BLaER1 treated with 17β-estradiol and CSF1 and Interleukin-3, amounts not matched to agents 10 nM and 100 nM (cell line): ENCODE results near the gene RBM41.

Experiments used
- H3K27ac ChIP-seq, 11 experiments: shearing (Covaris generic); formaldehyde crosslinking; 2 replicates each; pipeline ENCODE4 v1.8.1; 2022
- H3K27me3 ChIP-seq, 11 experiments: shearing (Covaris generic); formaldehyde crosslinking; 2 replicates each; pipeline ENCODE4 v1.8.1; 2022
- H3K36me3 ChIP-seq, 11 experiments: shearing (Covaris generic); formaldehyde crosslinking; 2 replicates each; pipeline ENCODE4 v1.8.1; 2022
- H3K4me1 ChIP-seq, 10 experiments: shearing (Covaris generic); formaldehyde crosslinking; 2 replicates each; pipeline ENCODE4 v1.8.1; 2022
- H3K4me2 ChIP-seq, 11 experiments: shearing (Covaris generic); formaldehyde crosslinking; 2 replicates each; pipeline ENCODE4 v1.8.1; 2022
- H3K4me3 ChIP-seq, 10 experiments: shearing (Covaris generic); formaldehyde crosslinking; 2 replicates each; pipeline ENCODE4 v1.8.1; 2022
- H3K9ac ChIP-seq, 11 experiments: shearing (Covaris generic); formaldehyde crosslinking; 2 replicates each; pipeline ENCODE4 v1.8.1; 2022
- H3K9me3 ChIP-seq, 11 experiments: shearing (Covaris generic); formaldehyde crosslinking; replicated peaks in 1 of 11; 2 replicates each; pipeline ENCODE4 v1.8.1; 2022
- H4K20me1 ChIP-seq, 11 experiments: shearing (Covaris generic); formaldehyde crosslinking; 2 replicates each; pipeline ENCODE4 v1.8.1; 2022
- Cebpa-rat ChIP-seq, 11 experiments: shearing (Covaris generic); IDR thresholded peaks; 2 replicates each; pipeline ENCODE4 v1.8.1; 2022

RBM41 gene

GRCh38 chrX:107054978-107055377, 63.6 kb downstream of the RBM41 start:
- no peak for TF ChIP-seq Cebpa-rat (IDR thresholded peaks at IDR 0.05)
- H3K4me2 ChIP-seq, result no peak overlapping the region
- H4K20me1 ChIP-seq, result no peaks in the 10 kb centered on the region
- H3K27me3 ChIP-seq, result peaks cover 24 to 81% (median 67%) of the 10 kb centered on the region in 11 experiments
- H3K9ac ChIP-seq, result no peak overlapping the region
- no peaks in the 10 kb centered on the region for H3K4me1 ChIP-seq
- peaks cover 0 to 19% (median 0%) of the 10 kb centered on the region in 11 experiments; a peak in 2 of 22 replicates for H3K9me3 ChIP-seq
- no peaks in the 10 kb centered on the region for H3K36me3 ChIP-seq
- no peak overlapping the region for H3K27ac ChIP-seq
- H3K4me3 ChIP-seq, result no peak overlapping the region

GRCh38 chrX:107050195-107050709, 68.4 kb downstream of the RBM41 start:
- Histone ChIP-seq H3K9ac (no peak overlapping the region), H3K4me3 (no peak overlapping the region), H3K27ac (no peak overlapping the region), H3K4me1 (no peaks in the 10 kb centered on the region), H3K27me3 (peaks cover 41 to 86% (median 79%) of the 10 kb centered on the region in 11 experiments; a peak in 21 of 22 replicates), H3K9me3 (peaks cover 0 to 20% (median 8%) of the 10 kb centered on the region in 11 experiments; a peak in 10 of 22 replicates), H4K20me1 (no peaks in the 10 kb centered on the region), H3K4me2 (no peak overlapping the region), H3K36me3 (no peaks in the 10 kb centered on the region)
- no peak for TF ChIP-seq Cebpa-rat (IDR thresholded peaks at IDR 0.05)

- Histone ChIP-seq H3K36me3 (no peaks in the 10 kb centered on the region), H3K9ac (no peak overlapping the region), H3K4me3 (no peak overlapping the region), H3K27ac (no peak overlapping the region), H3K9me3 (peaks cover 6 to 19% (median 14%) of the 10 kb centered on the region in 11 experiments), H3K4me2 (no peak overlapping the region), H4K20me1 (no peaks in the 10 kb centered on the region), H3K27me3 (peaks cover 58 to 97% (median 93%) of the 10 kb centered on the region in 11 experiments; a peak in 21 of 22 replicates), H3K4me1 (peaks cover 0 to 7% (median 6%) of the 10 kb centered on the region in 10 experiments; a peak in 9 of 20 replicates)
- no peak for TF ChIP-seq Cebpa-rat (IDR thresholded peaks at IDR 0.05)
Observed at GRCh38 chrX:107047622-107048021, 71.0 kb downstream of the RBM41 start.

GRCh38 chrX:107029752-107030151, 88.9 kb downstream of the RBM41 start:
- Histone ChIP-seq H3K4me3 (no peak overlapping the region), H3K9ac (no peak overlapping the region), H3K9me3 (no peaks in the 10 kb centered on the region), H3K4me2 (no peak overlapping the region), H3K4me1 (no peaks in the 10 kb centered on the region), H3K36me3 (no peaks in the 10 kb centered on the region), H4K20me1 (no peaks in the 10 kb centered on the region; a peak in 1 of 22 replicates), H3K27ac (no peak overlapping the region), H3K27me3 (peaks cover 48 to 100% (median 93%) of the 10 kb centered on the region in 11 experiments; a peak in 20 of 22 replicates)
- TF ChIP-seq Cebpa-rat (IDR thresholded peaks at IDR 0.05), result no peak

- no peak overlapping the region for H3K4me2 ChIP-seq
- H3K27me3 ChIP-seq, result peaks cover 56 to 98% (median 94%) of the 10 kb centered on the region in 11 experiments
- no peak overlapping the region for H3K4me3 ChIP-seq
- no peaks in the 10 kb centered on the region for H3K9me3 ChIP-seq
- no peaks in the 10 kb centered on the region for H3K36me3 ChIP-seq
- TF ChIP-seq Cebpa-rat (IDR thresholded peaks at IDR 0.05), result no peak
- H3K4me1 ChIP-seq, result no peaks in the 10 kb centered on the region; a peak in 1 of 20 replicates
- no peak overlapping the region for H3K27ac ChIP-seq
- no peak overlapping the region for H3K9ac ChIP-seq
- H4K20me1 ChIP-seq, result no peaks in the 10 kb centered on the region; a peak in 1 of 22 replicates
Observed at GRCh38 chrX:107025545-107025944, 93.1 kb downstream of the RBM41 start.

GRCh38 chrX:107014936-107015335, 103.7 kb downstream of the RBM41 start:
- no peaks in the 10 kb centered on the region for H3K36me3 ChIP-seq
- no peak overlapping the region for H3K4me2 ChIP-seq
- TF ChIP-seq Cebpa-rat (IDR thresholded peaks at IDR 0.05), result no peak
- H3K27ac ChIP-seq, result no peak overlapping the region
- no peak overlapping the region for H3K9ac ChIP-seq
- H3K9me3 ChIP-seq, result 0 out of 22 replicates have a peak, but pooled peaks cover 0 to 6% (median 0%) of the 10 kb centered on the region in 11 experiments
- H4K20me1 ChIP-seq, result no peaks in the 10 kb centered on the region; a peak in 2 of 22 replicates
- H3K4me1 ChIP-seq, result no peaks in the 10 kb centered on the region
- H3K4me3 ChIP-seq, result no peak overlapping the region
- peaks cover 42 to 88% (median 82%) of the 10 kb centered on the region in 11 experiments for H3K27me3 ChIP-seq
